Measurements from ENCODE around the gene C1orf21.

GRCh38 chr1:184646824-184647223, 260.0 kb downstream of the C1orf21 start:
- TF ChIP-seq POLR2A (IDR thresholded peaks at IDR 0.05; ENCODE audit: low read depth, low read length) (no peak), CTCF (IDR thresholded peaks at IDR 0.05; ENCODE audit: extremely low read depth in 1 of 2, insufficient read depth in 1 of 2, low read depth in 1 of 2, low read length in 2 of 2) (no peak), GATA2 (IDR thresholded peaks at IDR 0.05; ENCODE audit: insufficient read depth, insufficient read length, low read depth, low read length) (no peak), EZH2 (IDR thresholded peaks at IDR 0.05; ENCODE audit: borderline replicate concordance, low read depth, low read length, severe bottlenecking) (no peak)
